Neural cell (in vitro differentiated cells): ENCODE measurements around the gene DNAL4. TPM values are rescaled to one million over a fixed set of nuclear protein-coding genes. Genes with fewer than 3 reads are reported as not detected.
A peak's percentile ranks its signal among the peaks of the same experiment; 100 is the strongest.

Source experiments
- H2AFZ ChIP-seq: fragments of 200-600, 300-800 bp; sonication (generic), shearing (Covaris generic); 2 replicates; pipeline ENCODE4 v1.6.0; 2014; ENCODE audit warnings: low read depth, mild to moderate bottlenecking, antibody characterized with exemption, low read length, moderate library complexity
- H3F3A ChIP-seq: fragments of 200-600 bp; shearing (Covaris generic); 2 replicates; pipeline ENCODE4 v1.6.1; 2016; ENCODE audit warnings: mild to moderate bottlenecking, moderate library complexity, mixed read lengths, antibody characterized with exemption, low read length; ENCODE audit not compliant: insufficient read depth, poor library complexity, severe bottlenecking
- H3K27ac ChIP-seq: fragments of 200-600, 300-800 bp; sonication (generic), shearing (Covaris generic); 2 replicates; pipeline ENCODE4 v1.5.1; 2014; ENCODE audit warnings: mild to moderate bottlenecking, low read length, moderate library complexity
- H3K27me3 ChIP-seq: fragments of 300-800, 200-600 bp; sonication (generic), shearing (Covaris generic); 2 replicates; pipeline ENCODE4 v1.6.0; 2014; ENCODE audit warnings: mild to moderate bottlenecking, low read depth, low read length, moderate library complexity; ENCODE audit not compliant: insufficient read depth
- H3K36me3 ChIP-seq: fragments of 300-800, 200-600 bp; sonication (generic), shearing (Covaris generic); 2 replicates; pipeline ENCODE4 v1.5.1; 2014; ENCODE audit warnings: mild to moderate bottlenecking, antibody characterized with exemption, low read length, moderate library complexity; ENCODE audit not compliant: insufficient read depth
- H3K4me2 ChIP-seq: fragments of 300-800, 200-600 bp; sonication (generic), shearing (Covaris generic); 2 replicates; pipeline ENCODE4 v1.6.0; 2014; ENCODE audit warnings: mild to moderate bottlenecking, low read length
- H3K4me3 ChIP-seq: fragments of 300-800, 200-600 bp; sonication (generic), shearing (Covaris generic); 2 replicates; pipeline ENCODE4 v1.5.1; 2014; ENCODE audit warnings: mild to moderate bottlenecking, low read length, moderate library complexity
- H3K79me2 ChIP-seq: fragments of 200-600 bp; shearing (Covaris generic); replicated peaks from 2 replicates; pipeline ENCODE4 v1.6.0; 2014; ENCODE audit warnings: mild to moderate bottlenecking, low read length, moderate library complexity; ENCODE audit not compliant: insufficient read depth
- H3K9ac ChIP-seq: fragments of 300-800, 200-600 bp; sonication (generic), shearing (Covaris generic); 2 replicates; pipeline ENCODE4 v1.6.1; 2016; ENCODE audit warnings: mild to moderate bottlenecking, low read length, mixed read lengths
- H3K9me2 ChIP-seq: fragments of 200-600 bp; shearing (Covaris generic); 2 replicates; pipeline ENCODE4 v1.6.1; 2016; ENCODE audit warnings: mild to moderate bottlenecking, low read length, mixed read lengths; ENCODE audit not compliant: insufficient read depth
- H3K9me3 ChIP-seq: fragments of 200-600, 300-800 bp; sonication (generic), shearing (Covaris generic); 2 replicates; pipeline ENCODE4 v1.6.1; 2016; ENCODE audit warnings: mild to moderate bottlenecking, mixed run types, low read length, moderate library complexity, mixed read lengths
- H4K20me1 ChIP-seq: fragments of 200-600 bp; shearing (Covaris generic); 2 replicates; pipeline ENCODE4 v1.6.1; 2016; ENCODE audit warnings: mild to moderate bottlenecking, mixed run types; ENCODE audit not compliant: insufficient read depth
- CTCF ChIP-seq: fragments of 450-650 bp; IDR thresholded peaks from 2 replicates; pipeline ENCODE4 v1.5.1; 2014; ENCODE audit warnings: antibody characterized with exemption, mild to moderate bottlenecking, moderate library complexity; ENCODE audit not compliant: poor library complexity, severe bottlenecking
- EP300 ChIP-seq: fragments of 450-650 bp; conservative IDR thresholded peaks from 2 replicates; pipeline ENCODE4 v1.6.1; 2014; ENCODE audit warnings: antibody characterized with exemption, mild to moderate bottlenecking, moderate library complexity; ENCODE audit not compliant: poor library complexity, severe bottlenecking
- EZH2 ChIP-seq: fragments of 200-600, 300-800 bp; shearing (Covaris generic), sonication (generic); IDR thresholded peaks from 2 replicates; pipeline ENCODE4 v1.6.1; 2014; ENCODE audit warnings: antibody characterized with exemption, low read length, borderline replicate concordance, mild to moderate bottlenecking; ENCODE audit not compliant: insufficient read depth, poor library complexity, severe bottlenecking
- MXI1 ChIP-seq: fragments of 450-650 bp; conservative IDR thresholded peaks from 2 replicates; pipeline ENCODE4 v1.6.1; 2014; ENCODE audit warnings: antibody characterized with exemption, mild to moderate bottlenecking; ENCODE audit not compliant: poor library complexity, severe bottlenecking
- POLR2AphosphoS5 ChIP-seq: IDR thresholded peaks from 2 replicates; pipeline ENCODE4 v1.6.1; 2012
- RAD21 ChIP-seq: fragments of 450-650 bp; conservative IDR thresholded peaks from 2 replicates; pipeline ENCODE4 v1.6.1; 2014; ENCODE audit warnings: antibody characterized with exemption, mild to moderate bottlenecking, moderate library complexity
- SMC3 ChIP-seq: fragments of 450-650 bp; conservative IDR thresholded peaks from 2 replicates; pipeline ENCODE4 v1.6.1; 2014; ENCODE audit warnings: antibody characterized with exemption, mild to moderate bottlenecking, moderate library complexity; ENCODE audit not compliant: poor library complexity
- TAF1 ChIP-seq: IDR thresholded peaks from 2 replicates; pipeline ENCODE4 v1.6.1; 2012; ENCODE audit warnings: low read depth
- polyA plus RNA-seq: library from polyadenylated mRNA; depleted of rRNA; stranded (reverse); fragments of >200 nt; gene quantifications from 2 replicates; pipeline ENCODE4 v1.2.3, GENCODE V29; 2014
- TF ChIP-seq, protein P1 (sequence below): IDR thresholded peaks from 2 replicates; pipeline ENCODE4 v1.6.1; 2012; ENCODE audit warnings: borderline replicate concordance

DNAL4 gene
- polyA plus RNA-seq, 1 donor from 2014 or later = 95.0 TPM

DNA sequence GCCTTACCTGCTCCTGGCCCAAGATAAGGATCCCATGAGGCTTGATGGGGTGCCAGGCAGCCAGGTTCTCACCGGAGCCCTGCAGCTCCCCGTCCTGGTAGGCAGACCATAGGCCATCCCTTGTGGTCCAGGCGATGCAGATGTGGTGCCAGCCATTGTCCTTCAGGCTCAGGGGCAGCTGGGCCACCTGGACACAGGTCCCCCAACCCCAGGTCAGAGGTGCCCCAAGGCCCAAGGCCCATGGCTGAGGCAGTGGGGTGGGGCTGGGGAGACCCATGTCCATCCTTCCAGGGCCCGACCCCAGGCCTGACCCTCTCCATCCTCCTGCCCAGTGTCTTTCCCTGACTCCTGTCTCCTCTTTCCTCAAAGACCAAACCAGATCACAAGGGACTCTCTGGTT, 29.1 kb upstream of the DNAL4 start:
- Histone ChIP-seq H3K9me3 (no peaks in the 10 kb centered on the region), H3K27me3 (no peaks in the 10 kb centered on the region), H3K9ac (no peak overlapping the region), H3K27ac (no peak overlapping the region), H3F3A (no peaks in the 10 kb centered on the region), H3K4me2 (no peak overlapping the region), H4K20me1 (no peaks in the 10 kb centered on the region), H3K4me3 (no peak overlapping the region), H2AFZ (no peak overlapping the region), H3K79me2 (no peaks in the 10 kb centered on the region), H3K9me2 (no peaks in the 10 kb centered on the region), H3K36me3 (no peaks in the 10 kb centered on the region)
- no peak for TF ChIP-seq CTCF
- TF ChIP-seq EP300 = no peak
- TF ChIP-seq MXI1 = no peak
- TF ChIP-seq TAF1 = no peak
- no peak for TF ChIP-seq POLR2AphosphoS5
- TF ChIP-seq, protein P1, sequence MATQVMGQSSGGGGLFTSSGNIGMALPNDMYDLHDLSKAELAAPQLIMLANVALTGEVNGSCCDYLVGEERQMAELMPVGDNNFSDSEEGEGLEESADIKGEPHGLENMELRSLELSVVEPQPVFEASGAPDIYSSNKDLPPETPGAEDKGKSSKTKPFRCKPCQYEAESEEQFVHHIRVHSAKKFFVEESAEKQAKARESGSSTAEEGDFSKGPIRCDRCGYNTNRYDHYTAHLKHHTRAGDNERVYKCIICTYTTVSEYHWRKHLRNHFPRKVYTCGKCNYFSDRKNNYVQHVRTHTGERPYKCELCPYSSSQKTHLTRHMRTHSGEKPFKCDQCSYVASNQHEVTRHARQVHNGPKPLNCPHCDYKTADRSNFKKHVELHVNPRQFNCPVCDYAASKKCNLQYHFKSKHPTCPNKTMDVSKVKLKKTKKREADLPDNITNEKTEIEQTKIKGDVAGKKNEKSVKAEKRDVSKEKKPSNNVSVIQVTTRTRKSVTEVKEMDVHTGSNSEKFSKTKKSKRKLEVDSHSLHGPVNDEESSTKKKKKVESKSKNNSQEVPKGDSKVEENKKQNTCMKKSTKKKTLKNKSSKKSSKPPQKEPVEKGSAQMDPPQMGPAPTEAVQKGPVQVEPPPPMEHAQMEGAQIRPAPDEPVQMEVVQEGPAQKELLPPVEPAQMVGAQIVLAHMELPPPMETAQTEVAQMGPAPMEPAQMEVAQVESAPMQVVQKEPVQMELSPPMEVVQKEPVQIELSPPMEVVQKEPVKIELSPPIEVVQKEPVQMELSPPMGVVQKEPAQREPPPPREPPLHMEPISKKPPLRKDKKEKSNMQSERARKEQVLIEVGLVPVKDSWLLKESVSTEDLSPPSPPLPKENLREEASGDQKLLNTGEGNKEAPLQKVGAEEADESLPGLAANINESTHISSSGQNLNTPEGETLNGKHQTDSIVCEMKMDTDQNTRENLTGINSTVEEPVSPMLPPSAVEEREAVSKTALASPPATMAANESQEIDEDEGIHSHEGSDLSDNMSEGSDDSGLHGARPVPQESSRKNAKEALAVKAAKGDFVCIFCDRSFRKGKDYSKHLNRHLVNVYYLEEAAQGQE = no peak
- no peak for TF ChIP-seq RAD21
- TF ChIP-seq SMC3 = no peak
- TF ChIP-seq EZH2 = no peak

DNA sequence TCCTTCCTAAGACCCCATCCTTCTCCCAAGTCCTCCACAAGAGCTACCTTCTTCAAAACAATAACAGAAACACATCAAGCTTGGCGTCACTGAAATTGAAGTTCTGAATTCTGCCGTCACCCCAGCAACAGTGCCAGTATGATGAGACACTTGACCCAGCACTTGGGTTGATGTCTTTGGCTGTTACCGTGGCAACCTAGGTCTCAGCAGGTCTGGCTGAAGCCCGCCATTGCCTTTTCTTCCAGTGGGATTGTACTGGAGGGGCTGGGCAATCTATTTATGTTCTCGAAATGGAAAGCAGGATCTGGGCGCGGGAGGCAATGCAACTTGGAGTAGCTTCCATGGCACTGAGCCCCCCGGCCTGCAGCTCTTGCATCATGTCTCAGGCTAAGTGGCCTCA, 26.1 kb upstream of the DNAL4 start:
- Histone ChIP-seq H3K4me3 (peak overlapping the region; percentile 30), H3K27ac (peak overlapping the region; percentile 14), H3K9me2 (no peaks in the 10 kb centered on the region), H3K36me3 (no peaks in the 10 kb centered on the region), H3K4me2 (no peak overlapping the region), H3K9ac (no peak overlapping the region), H3K79me2 (no peaks in the 10 kb centered on the region), H3K9me3 (no peaks in the 10 kb centered on the region), H3F3A (no peaks in the 10 kb centered on the region), H3K27me3 (no peaks in the 10 kb centered on the region), H2AFZ (no peak overlapping the region), H4K20me1 (no peaks in the 10 kb centered on the region)
- TF ChIP-seq EP300 (no peak), POLR2AphosphoS5 (no peak), MXI1 (peak; percentile 21), RAD21 (no peak)
- TF ChIP-seq, protein P1 = no peak
